ENCODE data around the gene GCFC2.
"Not testable (repeated sequence)": the region's sequence is repeated elsewhere in the genome, so short reads cannot be mapped to it uniquely, and the experiment has no call there.

The GCFC2 gene

GRCh38 chr2:75688196-75688595 lies 22.5 kb downstream of the GCFC2 start:
- no peak for DNase-seq
- intact Hi-C loops (cut with DNase I), result no loop called here

- intact Hi-C loops (cut with DNase I); DNase-seq: not testable (repeated sequence)
Measured at GRCh38 chr2:75683430-75683829, 27.3 kb downstream of the GCFC2 start.

GRCh38 chr2:75680402-75680801 lies 30.3 kb downstream of the GCFC2 start:
- no peak for DNase-seq
- intact Hi-C loops (cut with DNase I), result no loop called here

- intact Hi-C loops (cut with DNase I), result no loop called here
- no peak for DNase-seq
Measured at GRCh38 chr2:75679556-75679955, 31.2 kb downstream of the GCFC2 start.

DNA sequence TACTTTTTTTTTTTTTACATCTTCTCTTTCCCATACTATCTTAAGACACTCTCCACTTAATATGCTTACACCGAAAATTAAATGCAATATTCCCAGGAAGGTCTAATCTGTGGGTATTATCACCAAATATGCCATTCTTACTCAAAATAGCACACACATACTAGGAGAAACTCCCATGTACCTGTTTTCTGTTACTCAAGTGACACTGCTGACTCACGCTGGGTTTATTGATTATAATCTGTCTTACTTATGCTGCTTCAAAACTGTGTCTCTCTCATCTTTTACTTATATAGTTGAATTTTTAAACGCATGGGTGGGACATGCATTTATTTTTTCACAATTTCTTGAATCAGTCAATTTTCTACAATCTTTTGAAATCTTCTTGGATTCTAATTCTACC lies 34.3 kb downstream of the GCFC2 start:
- no peak for DNase-seq
- intact Hi-C loops (cut with DNase I), result no loop called here

- DNase-seq, result no peak
- intact Hi-C loops (cut with DNase I), result no loop called here
Measured at GRCh38 chr2:75675908-75676307, 34.8 kb downstream of the GCFC2 start.

DNA sequence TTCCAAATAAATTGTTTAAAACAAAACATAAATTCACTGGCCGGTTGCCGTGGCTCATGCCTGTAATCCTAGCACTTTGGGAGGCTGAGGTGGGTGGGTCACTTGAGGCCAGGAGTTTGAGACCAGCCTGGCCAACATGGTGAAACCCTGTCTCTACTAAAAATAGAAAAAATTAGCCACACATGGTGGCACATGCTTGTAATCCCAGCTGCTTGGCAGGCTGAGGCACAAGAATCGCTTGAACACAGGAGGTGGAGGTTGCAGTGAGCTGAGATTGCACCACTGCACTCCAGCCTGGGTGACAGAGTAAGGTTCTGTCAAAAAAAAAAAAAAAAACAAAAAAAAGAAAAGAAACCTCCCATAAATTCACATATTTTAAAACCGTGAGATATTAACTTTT lies 35.3 kb downstream of the GCFC2 start:
- intact Hi-C loops (cut with DNase I); DNase-seq: not testable (repeated sequence)

DNA sequence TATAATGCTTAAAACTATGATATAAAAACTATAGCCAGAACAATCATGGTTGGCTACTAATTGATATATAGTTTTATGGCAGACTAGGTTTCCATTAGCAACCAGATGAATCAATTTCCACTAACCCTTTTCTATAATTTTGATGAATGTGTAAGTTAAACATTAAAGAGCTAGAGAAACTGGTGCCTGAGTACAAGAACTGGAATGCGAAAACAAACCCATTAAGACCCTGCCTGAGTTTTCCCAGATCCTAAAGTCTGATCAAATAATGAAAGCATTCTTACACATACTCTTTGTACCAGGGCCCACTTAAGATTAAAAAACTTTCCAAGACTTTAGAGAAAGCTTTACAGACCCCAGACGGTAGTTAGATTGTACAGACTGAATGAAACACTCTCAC lies 42.8 kb downstream of the GCFC2 start:
- no peak for DNase-seq
- intact Hi-C loops (cut with DNase I), result no loop called here

GRCh38 chr2:75666911-75667310 lies 43.8 kb downstream of the GCFC2 start:
- intact Hi-C loops (cut with DNase I), result no loop called here
- DNase-seq, result no peak

DNA sequence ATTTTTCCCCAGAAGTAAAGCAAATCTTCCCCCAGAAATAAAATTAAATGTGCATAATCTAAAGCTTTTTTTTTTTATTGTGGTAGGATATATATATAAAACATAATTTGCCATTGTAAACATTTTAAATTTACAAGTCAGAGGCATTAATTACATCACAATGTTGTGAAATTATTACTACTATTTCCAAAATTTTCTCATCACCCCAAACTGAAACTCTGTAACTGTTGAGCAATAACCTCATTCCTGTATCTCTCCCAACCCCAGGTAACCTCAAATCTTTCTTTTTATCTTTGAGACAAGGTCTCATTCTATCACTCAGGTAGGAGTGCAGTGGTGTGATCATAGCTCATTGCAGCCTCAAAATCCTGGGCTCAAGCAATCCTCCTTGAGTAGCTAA lies 52.9 kb downstream of the GCFC2 start:
- no peak for DNase-seq
- intact Hi-C loops (cut with DNase I), result no loop called here

- DNase-seq, result no peak
- intact Hi-C loops (cut with DNase I), result no loop called here
Measured at GRCh38 chr2:75656563-75656962, 54.2 kb downstream of the GCFC2 start.

DNA sequence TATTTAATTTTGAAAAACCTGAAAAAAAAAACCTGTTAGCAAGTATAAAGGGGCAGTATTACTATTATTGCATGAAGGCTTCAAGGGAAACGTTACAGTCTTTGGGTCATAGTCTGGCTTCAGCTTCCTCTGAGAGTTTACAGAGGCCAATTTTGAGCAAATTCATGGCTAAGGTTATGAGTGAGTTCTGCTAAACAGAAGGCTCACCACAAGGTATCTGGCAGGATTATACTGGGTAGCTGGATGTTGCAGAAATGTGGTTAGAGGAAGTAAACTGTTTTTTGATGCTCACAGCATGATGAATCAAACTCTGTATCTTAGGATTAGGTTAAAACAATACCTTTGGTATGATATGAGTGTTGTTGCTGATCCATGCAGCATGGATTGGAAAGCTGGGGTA lies 54.9 kb downstream of the GCFC2 start:
- intact Hi-C loops (cut with DNase I), result no loop called here
- no peak for DNase-seq

DNA sequence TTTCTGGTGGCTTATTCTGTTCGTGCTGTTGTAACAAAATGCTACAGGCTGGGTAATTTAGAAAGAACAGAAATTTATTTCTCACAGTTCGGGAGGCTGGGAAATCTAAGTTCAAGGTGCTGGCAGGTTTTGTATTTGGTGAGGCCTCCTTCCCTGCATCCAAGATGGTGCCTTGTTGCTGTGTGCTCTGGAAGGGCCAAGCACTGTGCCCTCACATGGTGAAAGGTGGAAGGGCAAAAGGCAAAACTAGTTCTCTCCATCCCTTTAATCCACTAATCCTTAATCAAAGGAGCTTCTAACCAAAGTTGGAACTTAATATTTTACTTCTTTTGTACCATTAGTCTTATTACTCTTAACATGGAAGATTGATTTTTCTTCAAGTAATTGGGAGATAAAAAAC lies 56.7 kb downstream of the GCFC2 start:
- intact Hi-C loops (cut with DNase I), result no loop called here

DNA sequence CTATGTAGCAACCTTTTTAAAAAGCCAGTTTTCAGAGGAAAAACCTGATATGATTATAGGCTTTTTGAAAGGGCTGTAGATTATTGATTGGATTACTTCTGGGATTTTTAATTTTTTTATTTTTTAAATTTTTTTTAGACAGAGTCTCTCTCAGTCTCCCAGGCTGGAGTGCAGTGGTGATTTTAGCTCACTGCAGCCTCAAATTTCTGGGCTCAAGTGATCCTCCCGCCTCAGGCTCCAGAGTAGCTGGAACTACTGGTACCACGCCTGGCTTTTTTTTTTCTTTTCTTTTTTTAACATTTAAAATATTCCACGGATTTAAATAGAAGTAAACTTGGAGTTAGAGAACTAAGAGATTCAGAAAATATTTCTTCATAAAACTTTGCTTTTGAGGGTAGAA lies 62.9 kb downstream of the GCFC2 start:
- DNase-seq, result no peak
- intact Hi-C loops (cut with DNase I), result loop anchor here (5.0 kb wide), 1 partner anchor 65 kb away; the partner anchor contains the start of gene GCFC2

More for the DNA sequence above, 56.7 kb downstream of the GCFC2 start:
- no peak for DNase-seq

DNA sequence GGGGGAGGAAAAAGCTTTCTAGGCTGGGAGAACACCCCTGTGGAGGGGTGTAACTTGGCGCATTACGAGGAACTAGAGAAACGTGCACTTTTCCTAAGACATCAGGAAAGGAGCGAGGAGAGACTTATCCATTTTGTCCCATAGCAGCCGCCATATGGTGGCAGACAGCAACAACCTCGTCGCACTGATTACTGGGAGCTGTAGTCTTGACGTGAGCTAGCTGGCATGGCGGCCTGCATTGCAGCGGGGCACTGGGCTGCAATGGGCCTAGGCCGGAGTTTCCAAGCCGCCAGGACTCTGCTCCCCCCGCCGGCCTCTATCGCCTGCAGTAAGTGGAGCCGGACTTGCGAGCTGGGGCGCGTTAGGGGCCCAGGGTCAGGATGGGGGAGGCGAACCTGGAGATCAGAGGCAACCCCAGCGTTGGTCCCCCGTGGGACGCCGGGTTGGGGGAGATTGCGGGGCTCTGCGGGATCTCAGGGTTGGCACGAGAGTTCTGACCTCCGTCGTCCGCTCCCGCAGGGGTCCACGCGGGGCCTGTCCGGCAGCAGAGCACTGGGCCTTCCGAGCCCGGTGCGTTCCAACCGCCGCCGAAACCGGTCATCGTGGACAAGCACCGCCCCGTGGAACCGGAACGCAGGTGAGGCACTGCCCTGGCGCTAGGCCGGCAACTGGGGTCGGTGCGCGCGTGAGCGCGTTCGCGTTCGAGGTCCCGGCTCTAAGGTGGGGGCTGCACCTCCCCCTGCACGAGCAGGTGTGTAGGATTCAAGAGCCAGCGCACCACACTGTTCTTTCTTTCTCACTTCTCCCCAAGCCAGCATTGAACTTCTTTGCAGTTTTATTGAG lies 63.9 kb downstream of the GCFC2 start, which contains the start of gene MRPL19:
Gene MRPL19 (plus strand): TSS at position 201 of the 843 bp plus-strand sequence. CDS start 25 bp downstream, at position 226.
- peak; percentile 77 to 97 (median 92) for DNase-seq
- intact Hi-C loops (cut with DNase I), result loop anchor here (5.0 kb wide), 1 partner anchor 65 kb away; the partner anchor contains the start of gene GCFC2

DNA sequence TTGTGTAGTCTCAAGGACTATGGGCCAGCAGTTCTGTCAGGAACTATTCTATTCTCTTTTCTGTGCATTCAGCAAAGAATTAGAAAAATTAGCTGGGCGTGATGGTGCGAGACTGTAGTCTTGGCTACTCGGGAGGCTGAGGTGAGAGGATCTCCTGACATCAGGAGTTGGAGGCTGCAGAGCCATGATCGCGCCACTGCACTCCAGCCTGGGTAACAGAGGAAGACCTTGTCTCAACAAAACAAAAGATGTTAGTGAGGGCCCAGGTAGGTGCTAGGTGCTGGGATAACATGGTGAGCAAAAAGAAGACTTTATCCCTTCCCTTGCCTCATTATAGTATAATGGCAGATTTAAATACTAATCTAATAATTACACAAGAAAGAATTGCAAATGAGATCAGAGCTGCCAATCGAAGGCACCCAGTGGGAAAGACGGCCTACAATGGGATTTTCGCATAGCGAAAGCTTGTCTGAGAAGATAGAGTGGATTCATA lies 64.6 kb downstream of the GCFC2 start:
- intact Hi-C loops (cut with DNase I), result loop anchor here (5.0 kb wide), 1 partner anchor 66 kb away; the partner anchor contains the start of gene GCFC2
- DNase-seq, result peak in 2 of 42 donors; percentile 15 to 25

DNA sequence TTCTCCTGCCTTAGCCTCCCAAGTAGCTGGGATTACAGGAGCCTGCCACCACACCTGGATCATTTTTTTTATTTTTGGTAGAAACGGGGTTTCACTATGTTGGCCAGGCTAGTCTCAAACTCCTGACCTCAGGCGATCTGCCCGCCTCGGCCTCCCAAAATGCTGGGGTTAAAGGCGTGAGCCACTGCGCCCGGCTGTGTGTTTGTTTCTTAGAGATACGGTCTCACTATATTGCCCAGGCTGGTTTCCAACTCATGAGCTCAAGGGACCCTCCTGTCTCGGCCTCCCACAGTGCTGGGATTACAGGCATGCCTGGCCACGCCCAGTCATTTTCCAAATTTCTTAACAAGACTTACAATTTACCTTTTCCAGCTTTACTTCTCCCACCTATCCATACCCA lies 65.1 kb downstream of the GCFC2 start:
- no peak for DNase-seq
- intact Hi-C loops (cut with DNase I), result loop anchor here (5.0 kb wide), 1 partner anchor 67 kb away; the partner anchor contains the start of gene GCFC2

- DNase-seq, result no peak
- intact Hi-C loops (cut with DNase I), result no loop called here
Measured at GRCh38 chr2:75643980-75644379, 66.7 kb downstream of the GCFC2 start.

DNA sequence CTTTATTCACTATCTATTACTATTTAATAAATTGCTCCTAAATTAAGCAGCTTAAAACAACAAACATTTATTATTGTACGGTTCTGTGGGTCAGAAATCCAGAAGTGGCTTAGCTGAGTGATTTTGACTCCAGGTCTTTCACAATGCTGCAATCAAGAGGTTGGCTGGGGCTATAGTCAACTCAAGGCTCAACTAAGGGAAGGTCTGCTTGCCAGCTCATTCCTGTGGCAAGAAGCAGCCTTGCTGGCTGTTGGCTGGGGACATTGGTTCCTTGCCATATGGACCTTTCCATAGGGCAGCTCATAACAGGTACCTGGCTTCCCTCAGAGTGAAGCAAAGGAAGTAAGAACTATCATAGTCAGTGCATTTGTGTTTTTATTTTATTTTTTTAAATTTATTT lies 69.1 kb downstream of the GCFC2 start:
- DNase-seq, result no peak
- intact Hi-C loops (cut with DNase I), result no loop called here

GRCh38 chr2:75640621-75641121 lies 70.0 kb downstream of the GCFC2 start:
- intact Hi-C loops (cut with DNase I), result no loop called here

More at GRCh38 chr2:75640621-75641121, 70.0 kb downstream of the GCFC2 start:
- DNase-seq, result peak; percentile 20 to 91 (median 79)
